Thyroid gland (tissue), 4 donors: Measurements from ENCODE around the gene CD40. TPM values are rescaled to one million over a fixed set of nuclear protein-coding genes. Genes with fewer than 3 reads are reported as not detected.

Experiments
- DNase-seq, 2 donors: peaks; one replicate each; pipeline ENCODE4 v3.0.0-alpha.2; 2019
- H3K27ac ChIP-seq, 3 donors: fragments of 200-600 bp; sonication (generic); 1 replicate in 2 of 3; 2 replicates in 1 of 3; pipeline ENCODE4 v1.5.1; 2016 to 2019; ENCODE audit warnings: mild to moderate bottlenecking in 1 of 3, moderate library complexity in 1 of 3
- H3K27me3 ChIP-seq: fragments of 200-600 bp; sonication (generic); one replicate; pipeline ENCODE4 v1.5.1; 2019
- H3K36me3 ChIP-seq, 2 donors: fragments of 200-600 bp; sonication (generic); one replicate each; pipeline ENCODE4 v1.5.1; 2016 to 2019
- H3K4me1 ChIP-seq, 2 donors: fragments of 200-600 bp; sonication (generic); one replicate each; pipeline ENCODE4 v1.5.1; 2017 to 2019
- H3K4me3 ChIP-seq, 3 donors: fragments of 200-600 bp; sonication (generic); replicated peaks in 1 of 3; 1 replicate in 2 of 3; 2 replicates in 1 of 3; pipeline ENCODE4 v1.5.1; 2016; ENCODE audit warnings: mild to moderate bottlenecking in 1 of 3
- H3K9me3 ChIP-seq: fragments of 200-600 bp; sonication (generic); one replicate; pipeline ENCODE4 v1.5.1; 2017
- POLR2A ChIP-seq, 2 donors: fragments of 450-650 bp; IDR thresholded peaks; one replicate each; pipeline ENCODE4 v1.6.1; 2017; ENCODE audit warnings: antibody characterized with exemption in 2 of 2, mild to moderate bottlenecking in 2 of 2, moderate library complexity in 1 of 2
- WGBS, 2 donors: methylation state at CpG; one replicate each; pipeline ENCODE4 v1.1.5; 2017; 5-methylcytosine and 5-hydroxymethylcytosine counted together
- intact Hi-C: fragments of 100-400 bp; cut with DNase I; formaldehyde crosslinking; loops from one replicate; pipeline ENCODE4 v1.15.1; 2023
- total RNA-seq, 4 donors: library from RNA; depleted of rRNA; stranded (reverse); fragments of >200 nt; gene quantifications; one replicate each; pipeline ENCODE4 v1.2.3, GENCODE V29; 2016
- TF ChIP-seq, protein P1 (sequence below), 6 experiments: fragments of 200-600 bp in 3 of 6; fragments of 450-650 bp in 3 of 6; sonication (generic) in 3 of 6; IDR thresholded peaks; one replicate each; pipeline ENCODE4 v1.5.1; 2016 to 2019; ENCODE audit warnings: antibody characterized with exemption in 6 of 6, mild to moderate bottlenecking in 2 of 6, inconsistent platforms in 1 of 6, moderate library complexity in 1 of 6

CD40 gene
- total RNA-seq, 4 donors from 2014 or later: 13.0 to 15.9 (median 15.0) TPM

DNA sequence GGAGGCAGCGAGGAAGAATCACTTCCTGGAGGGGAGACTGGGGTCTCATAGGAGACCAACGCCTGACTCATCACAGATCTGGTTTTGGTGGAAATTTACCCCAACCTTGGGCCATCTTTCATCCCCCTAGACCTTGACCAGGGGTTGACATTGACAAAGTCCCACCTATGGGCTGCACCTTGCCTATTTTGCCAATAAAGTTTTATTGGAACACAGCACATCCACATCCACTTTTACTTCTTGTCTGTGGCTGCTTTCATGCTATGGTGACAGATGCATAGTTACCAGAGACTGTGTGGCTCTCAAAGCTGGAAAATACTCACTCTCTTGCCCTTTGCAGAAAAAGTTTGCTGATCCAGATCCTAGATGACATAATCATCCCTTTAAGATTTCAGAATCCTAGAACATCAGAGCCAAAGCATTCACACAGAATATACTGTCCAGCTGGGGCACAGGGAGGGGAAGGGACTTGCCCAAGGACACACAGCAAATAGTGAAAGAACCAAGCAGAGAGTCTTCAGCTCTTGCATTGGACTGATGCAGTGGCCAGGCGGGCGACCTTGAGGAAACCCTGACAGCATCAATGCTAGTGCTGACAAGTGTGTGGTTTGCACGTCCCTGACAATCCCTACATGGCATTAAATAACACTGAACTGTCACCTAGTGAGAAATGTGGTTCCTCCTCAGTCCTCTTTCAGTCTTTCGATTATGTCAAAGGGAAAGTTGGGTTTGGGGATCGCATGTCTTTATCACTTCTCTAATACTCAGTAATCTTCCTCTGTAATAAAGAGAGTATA lies 41.2 kb downstream of the CD40 start:
- WGBS, 2 donors: 77 to 87% methylated on average over 7 of the region's 7 CpGs
- H3K4me3 ChIP-seq: no peak overlapping the region
- no peaks in the 10 kb centered on the region for H3K9me3 ChIP-seq
- no peak overlapping the region for H3K27ac ChIP-seq
- H3K27me3 ChIP-seq: no peaks in the 10 kb centered on the region
- H3K4me1 ChIP-seq: no peaks in the 10 kb centered on the region
- no peak for TF ChIP-seq POLR2A (IDR thresholded peaks at IDR 0.05)
- TF ChIP-seq, protein P1, sequence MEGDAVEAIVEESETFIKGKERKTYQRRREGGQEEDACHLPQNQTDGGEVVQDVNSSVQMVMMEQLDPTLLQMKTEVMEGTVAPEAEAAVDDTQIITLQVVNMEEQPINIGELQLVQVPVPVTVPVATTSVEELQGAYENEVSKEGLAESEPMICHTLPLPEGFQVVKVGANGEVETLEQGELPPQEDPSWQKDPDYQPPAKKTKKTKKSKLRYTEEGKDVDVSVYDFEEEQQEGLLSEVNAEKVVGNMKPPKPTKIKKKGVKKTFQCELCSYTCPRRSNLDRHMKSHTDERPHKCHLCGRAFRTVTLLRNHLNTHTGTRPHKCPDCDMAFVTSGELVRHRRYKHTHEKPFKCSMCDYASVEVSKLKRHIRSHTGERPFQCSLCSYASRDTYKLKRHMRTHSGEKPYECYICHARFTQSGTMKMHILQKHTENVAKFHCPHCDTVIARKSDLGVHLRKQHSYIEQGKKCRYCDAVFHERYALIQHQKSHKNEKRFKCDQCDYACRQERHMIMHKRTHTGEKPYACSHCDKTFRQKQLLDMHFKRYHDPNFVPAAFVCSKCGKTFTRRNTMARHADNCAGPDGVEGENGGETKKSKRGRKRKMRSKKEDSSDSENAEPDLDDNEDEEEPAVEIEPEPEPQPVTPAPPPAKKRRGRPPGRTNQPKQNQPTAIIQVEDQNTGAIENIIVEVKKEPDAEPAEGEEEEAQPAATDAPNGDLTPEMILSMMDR (IDR thresholded peaks at IDR 0.05): no peak
- DNase-seq: no peak
- intact Hi-C loops: no loop called here
- no peaks in the 10 kb centered on the region for H3K36me3 ChIP-seq

DNA sequence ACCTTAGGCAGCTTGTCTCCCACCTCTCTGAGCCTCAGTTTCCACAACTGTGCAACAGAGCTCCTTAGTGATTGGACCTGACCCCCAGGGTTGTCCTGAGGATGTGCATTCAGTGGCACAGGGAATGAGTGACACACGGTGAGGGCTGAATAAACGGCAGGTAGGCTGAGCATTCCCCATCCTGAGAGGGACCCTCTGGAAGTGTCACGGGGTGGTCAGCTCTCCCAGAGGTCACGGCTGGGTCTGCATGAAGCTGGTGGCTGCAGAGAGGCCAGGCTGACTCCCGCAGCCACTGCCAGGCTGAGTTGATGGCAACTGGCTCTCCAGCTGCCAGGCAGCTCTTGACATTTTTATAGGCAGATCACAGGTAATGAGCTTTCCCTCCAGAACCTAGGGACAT lies 42.5 kb downstream of the CD40 start:
- DNase-seq: no peak
- TF ChIP-seq POLR2A (IDR thresholded peaks at IDR 0.05): no peak
- intact Hi-C loops: no loop called here
- H3K4me1 ChIP-seq: no peaks in the 10 kb centered on the region
- no peaks in the 10 kb centered on the region for H3K36me3 ChIP-seq
- no peaks in the 10 kb centered on the region for H3K27me3 ChIP-seq
- no peak overlapping the region for H3K27ac ChIP-seq
- H3K9me3 ChIP-seq: no peaks in the 10 kb centered on the region
- no peak overlapping the region for H3K4me3 ChIP-seq
- WGBS, 2 donors: 48 to 79% methylated on average over 3 to 4 of the region's 5 CpGs

DNA sequence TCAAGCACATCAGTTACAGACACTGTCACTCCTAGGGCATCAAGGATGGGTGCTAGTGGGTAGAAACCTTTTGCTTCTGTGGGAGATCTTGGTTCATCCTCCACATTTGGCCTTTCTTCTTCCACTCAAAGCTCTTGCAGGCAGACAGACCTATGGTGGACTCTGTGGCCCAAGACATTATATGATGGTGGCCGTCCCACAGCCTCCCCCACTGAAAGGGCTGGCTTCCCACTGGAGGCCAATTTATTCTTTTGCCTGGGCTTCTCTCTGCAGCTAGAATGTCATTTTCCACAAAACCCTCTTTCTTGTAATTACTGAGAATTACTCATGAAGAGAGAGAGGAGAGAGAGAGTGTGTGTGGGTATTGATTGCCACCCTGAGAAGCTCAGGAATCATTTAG lies 43.8 kb downstream of the CD40 start:
- no peaks in the 10 kb centered on the region for H3K4me1 ChIP-seq
- no peak for TF ChIP-seq POLR2A (IDR thresholded peaks at IDR 0.05)
- TF ChIP-seq, protein P1 (IDR thresholded peaks at IDR 0.05): no peak
- no peak for DNase-seq
- H3K27me3 ChIP-seq: no peaks in the 10 kb centered on the region
- no peak overlapping the region for H3K27ac ChIP-seq
- no peaks in the 10 kb centered on the region for H3K36me3 ChIP-seq
- intact Hi-C loops: no loop called here
- 75 to 86% methylated on average over 1 of the region's 1 CpG for WGBS, 2 donors
- no peak overlapping the region for H3K4me3 ChIP-seq
- H3K9me3 ChIP-seq: no peaks in the 10 kb centered on the region

DNA sequence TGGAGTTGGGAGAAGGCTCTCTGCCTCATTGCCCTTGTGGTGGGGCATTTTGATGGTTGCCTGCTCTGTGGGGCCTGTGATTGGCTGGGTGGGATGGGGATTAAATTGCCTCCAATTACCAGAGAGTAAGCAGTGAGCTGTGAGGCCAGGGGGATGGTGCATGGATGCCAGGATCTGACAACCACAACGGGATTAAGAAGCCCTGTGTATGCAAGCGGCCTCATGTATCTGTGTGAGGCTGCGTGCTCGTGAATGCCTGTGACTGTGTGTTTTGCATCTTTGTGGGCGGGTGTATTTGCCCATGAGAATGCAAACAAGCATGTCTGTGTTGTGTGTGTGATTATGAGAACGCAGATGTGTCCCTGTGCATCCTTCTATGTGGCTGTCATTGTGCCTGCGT lies 46.1 kb downstream of the CD40 start:
- TF ChIP-seq, protein P1 (IDR thresholded peaks at IDR 0.05): no peak
- no peak for TF ChIP-seq POLR2A (IDR thresholded peaks at IDR 0.05)
- no peaks in the 10 kb centered on the region for H3K4me1 ChIP-seq
- no peaks in the 10 kb centered on the region for H3K9me3 ChIP-seq
- no peaks in the 10 kb centered on the region for H3K36me3 ChIP-seq
- no peak overlapping the region for H3K4me3 ChIP-seq
- no peak for DNase-seq
- H3K27me3 ChIP-seq: no peaks in the 10 kb centered on the region
- 67% methylated on average over 7 of the region's 7 CpGs for WGBS, 2 donors
- no peak overlapping the region for H3K27ac ChIP-seq
- intact Hi-C loops: no loop called here

DNA sequence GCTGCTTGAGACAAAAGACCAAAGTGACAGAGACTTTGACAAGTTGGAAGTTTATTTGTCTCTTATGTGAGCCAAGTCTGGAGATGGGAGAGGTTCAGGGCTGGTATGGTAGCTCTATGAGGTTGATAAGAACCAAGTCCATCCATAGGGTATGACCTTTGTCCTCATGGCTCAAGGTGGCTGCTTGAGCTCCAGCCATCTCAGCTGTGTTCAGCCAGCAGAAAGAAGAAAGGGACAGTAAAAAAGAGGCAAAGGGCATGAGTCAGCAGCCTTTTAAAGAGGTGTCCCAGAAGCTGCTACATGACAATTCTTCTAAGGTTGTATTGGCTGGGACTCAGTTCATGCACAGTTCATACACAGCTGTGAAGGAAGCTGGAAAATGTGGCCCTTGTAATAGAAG lies 49.0 kb downstream of the CD40 start:
- Histone ChIP-seq H3K27me3 (no peaks in the 10 kb centered on the region), H3K4me3 (no peak overlapping the region), H3K9me3 (no peaks in the 10 kb centered on the region), H3K27ac (no peak overlapping the region), H3K4me1 (no peaks in the 10 kb centered on the region), H3K36me3 (no peaks in the 10 kb centered on the region)
- TF ChIP-seq POLR2A (IDR thresholded peaks at IDR 0.05): no peak
- intact Hi-C loops: no loop called here
- no peak for DNase-seq

DNA sequence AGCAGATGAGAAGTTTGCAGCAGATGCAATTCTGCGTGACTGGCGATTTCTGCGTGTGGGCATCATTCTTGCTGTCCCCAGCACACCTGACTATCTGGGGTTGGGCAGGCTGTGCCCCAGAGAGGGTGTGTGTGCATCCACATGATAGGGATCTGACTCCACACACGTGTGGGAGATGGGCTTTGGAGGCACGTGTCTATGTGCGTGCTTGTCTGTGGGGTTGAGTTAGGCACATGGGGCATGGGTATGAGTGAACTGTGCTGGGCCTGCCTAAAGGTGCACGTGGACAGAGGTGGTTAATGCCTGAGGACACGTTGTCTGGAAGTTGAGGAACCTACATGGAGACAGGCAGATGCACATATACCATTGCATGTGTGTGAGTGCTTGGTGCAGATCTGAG lies 50.3 kb downstream of the CD40 start:
- TF ChIP-seq POLR2A (IDR thresholded peaks at IDR 0.05): no peak
- TF ChIP-seq, protein P1 (IDR thresholded peaks at IDR 0.05): no peak
- WGBS, 2 donors: 63 to 72% methylated on average over 8 of the region's 8 CpGs
- intact Hi-C loops: no loop called here

More for the DNA sequence above, 50.3 kb downstream of the CD40 start:
- no peak overlapping the region for H3K4me3 ChIP-seq
- no peak for DNase-seq
- peaks cover 1% of the 10 kb centered on the region for H3K27me3 ChIP-seq
- H3K9me3 ChIP-seq: no peaks in the 10 kb centered on the region
- no peak overlapping the region for H3K27ac ChIP-seq
- no peaks in the 10 kb centered on the region for H3K4me1 ChIP-seq
- H3K36me3 ChIP-seq: no peaks in the 10 kb centered on the region
